GM10847 (cell line): ENCODE measurements around the gene GK2.

Experiments used
- POLR2A ChIP-seq: IDR thresholded peaks from 2 replicates; pipeline ENCODE4 v1.6.1; 2011; ENCODE audit not compliant: insufficient read length; ENCODE audit errors: extremely low read depth

The GK2 gene

GRCh38 chr4:79408063-79408462 is at the start of gene GK2:
GK2 (minus strand) TSS chr4:79408228; CDS start chr4:79408200, 28 bp downstream.
- TF ChIP-seq POLR2A: no peak

GRCh38 chr4:79455216-79455615 is 47.2 kb upstream of the GK2 start:
- TF ChIP-seq POLR2A: no peak

- TF ChIP-seq POLR2A: no peak
Observed at GRCh38 chr4:79454656-79455055, 46.6 kb upstream of the GK2 start.

GRCh38 chr4:79450053-79450452 is 42.0 kb upstream of the GK2 start:
- no peak for TF ChIP-seq POLR2A

- TF ChIP-seq POLR2A: no peak
Observed at GRCh38 chr4:79446145-79446544, 38.1 kb upstream of the GK2 start.

GRCh38 chr4:79445371-79445781 is 37.3 kb upstream of the GK2 start:
- TF ChIP-seq POLR2A: no peak

GRCh38 chr4:79442422-79442821 is 34.4 kb upstream of the GK2 start:
- no peak for TF ChIP-seq POLR2A

GRCh38 chr4:79439489-79439888 is 31.5 kb upstream of the GK2 start:
- TF ChIP-seq POLR2A: no peak

GRCh38 chr4:79431839-79432238 is 23.8 kb upstream of the GK2 start:
- TF ChIP-seq POLR2A: no peak

GRCh38 chr4:79429113-79429903 is 21.3 kb upstream of the GK2 start:
- TF ChIP-seq POLR2A: no peak

- no peak for TF ChIP-seq POLR2A
Observed at GRCh38 chr4:79426989-79427388, 19.0 kb upstream of the GK2 start.

- no peak for TF ChIP-seq POLR2A
Observed at GRCh38 chr4:79425586-79425985, 17.6 kb upstream of the GK2 start.

- no peak for TF ChIP-seq POLR2A
Observed at GRCh38 chr4:79421483-79421882, 13.5 kb upstream of the GK2 start.

- TF ChIP-seq POLR2A: no peak
Observed at GRCh38 chr4:79413886-79414285, 5.9 kb upstream of the GK2 start.

GRCh38 chr4:79413032-79413885 is 5.2 kb upstream of the GK2 start:
- TF ChIP-seq POLR2A: no peak

GRCh38 chr4:79404666-79405065 is 3.4 kb downstream of the GK2 start:
- no peak for TF ChIP-seq POLR2A

- no peak for TF ChIP-seq POLR2A
Observed at GRCh38 chr4:79403356-79403755, 4.7 kb downstream of the GK2 start.

GRCh38 chr4:79402332-79402851 is 5.6 kb downstream of the GK2 start:
- TF ChIP-seq POLR2A: no peak
